ENCODE measurements around the gene SAFB2.

SAFB2 gene

DNA sequence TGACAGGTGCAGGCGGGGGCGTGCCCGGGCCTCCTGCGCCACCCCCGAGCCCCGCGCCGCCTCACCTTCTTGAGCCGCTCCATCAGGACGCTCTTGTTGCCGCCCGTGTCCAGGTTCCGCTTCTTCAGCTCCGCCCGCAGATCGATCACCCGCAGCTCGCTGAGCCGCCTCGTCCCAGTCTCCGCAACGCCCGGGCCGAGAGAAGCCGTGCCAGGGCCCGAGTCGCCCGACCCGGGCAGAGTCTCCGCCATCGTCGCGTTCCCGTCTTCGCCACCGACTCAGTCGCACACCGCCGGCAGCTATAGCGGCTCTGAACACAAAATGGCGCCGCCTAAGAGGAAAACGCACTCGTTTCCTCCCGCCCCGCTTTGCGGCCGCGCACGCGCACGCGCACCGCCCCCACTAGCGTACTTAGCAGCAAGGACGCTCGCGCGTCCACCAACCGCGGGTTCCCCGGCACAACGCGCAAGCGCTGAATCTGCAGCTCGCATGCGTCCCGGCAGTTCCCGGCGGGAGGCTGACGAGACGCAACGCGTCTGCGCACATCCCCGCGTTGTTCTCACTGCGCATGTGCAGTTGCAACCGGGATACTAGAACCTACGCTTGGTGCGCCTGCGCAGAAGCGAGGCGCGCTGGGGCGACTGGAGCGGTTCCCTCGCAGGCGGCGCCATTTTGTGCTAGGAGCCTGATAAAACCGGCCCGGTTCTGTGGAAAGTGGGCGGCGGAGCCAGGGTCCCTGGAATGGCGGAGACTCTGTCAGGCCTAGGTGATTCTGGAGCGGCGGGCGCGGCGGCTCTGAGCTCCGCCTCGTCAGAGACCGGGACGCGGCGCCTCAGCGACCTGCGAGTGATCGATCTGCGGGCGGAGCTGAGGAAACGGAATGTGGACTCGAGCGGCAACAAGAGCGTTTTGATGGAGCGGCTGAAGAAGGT is at the start of gene SAFB2, which contains the start of gene SAFB:
Gene SAFB2 (minus strand): TSS at position 312 of the 932 bp plus-strand sequence. CDS start 61 bp downstream, at position 251.
Gene SAFB (plus strand): TSS at position 619 of the 932 bp plus-strand sequence. CDS start 123 bp downstream, at position 742.
- Histone ChIP-seq H3K4me3 (ENCODE audit: low read length in 2 of 2) (peak within 1 kb of the TSS; percentile 91 to 97), H3K9ac (ENCODE audit: low read length in 2 of 2) (peak within 1 kb of the TSS; percentile 94 to 97), H3K36me3 (ENCODE audit: control insufficient read depth in 2 of 2, insufficient read depth in 2 of 2, low read length in 2 of 2) (peaks cover 27 to 31% of the 10 kb centered on the region in 2 donors), H3K4me1 (ENCODE audit: control insufficient read depth, insufficient read depth, low read length) (peaks cover 48% of the 10 kb centered on the region), H3K9me3 (ENCODE audit: control insufficient read depth in 2 of 2, low read length in 2 of 2) (no peaks in the 10 kb centered on the region), H3K27ac (ENCODE audit: low read length) (peak within 1 kb of the TSS; percentile 96), H3K27me3 (ENCODE audit: control insufficient read depth in 1 of 2, insufficient read depth in 2 of 2, low read length in 2 of 2) (no peaks in the 10 kb centered on the region)

DNA sequence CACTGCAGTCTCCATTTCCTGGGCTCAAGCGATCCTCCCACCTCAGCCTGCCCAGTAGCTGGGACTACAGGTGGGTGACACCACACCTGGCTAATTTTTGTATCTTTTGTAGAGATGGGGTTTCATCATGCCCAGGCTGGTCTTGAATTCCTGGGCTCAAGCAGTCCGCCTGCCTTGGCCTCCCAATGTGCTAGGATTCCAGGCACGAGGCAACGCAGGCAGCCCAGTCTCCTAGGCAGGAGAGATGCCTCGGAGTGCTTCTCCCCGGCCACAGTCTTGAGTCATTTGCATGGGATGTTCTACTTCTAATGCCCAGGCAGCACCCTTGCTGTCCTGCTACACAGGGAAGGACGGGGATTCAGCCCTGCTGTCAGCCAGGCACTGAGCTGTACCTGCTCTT is 49.0 kb upstream of the SAFB2 start:
- Histone ChIP-seq H3K4me3 (ENCODE audit: low read length in 2 of 2) (no peak overlapping the region), H3K9ac (ENCODE audit: low read length in 2 of 2) (no peak overlapping the region), H3K4me1 (ENCODE audit: control insufficient read depth, insufficient read depth, low read length) (no peaks in the 10 kb centered on the region), H3K9me3 (ENCODE audit: control insufficient read depth in 2 of 2, low read length in 2 of 2) (no peaks in the 10 kb centered on the region), H3K36me3 (ENCODE audit: control insufficient read depth in 2 of 2, insufficient read depth in 2 of 2, low read length in 2 of 2) (peaks cover 20 to 24% of the 10 kb centered on the region in 2 donors), H3K27me3 (ENCODE audit: control insufficient read depth in 1 of 2, insufficient read depth in 2 of 2, low read length in 2 of 2) (no peaks in the 10 kb centered on the region), H3K27ac (ENCODE audit: low read length) (no peak overlapping the region)

DNA sequence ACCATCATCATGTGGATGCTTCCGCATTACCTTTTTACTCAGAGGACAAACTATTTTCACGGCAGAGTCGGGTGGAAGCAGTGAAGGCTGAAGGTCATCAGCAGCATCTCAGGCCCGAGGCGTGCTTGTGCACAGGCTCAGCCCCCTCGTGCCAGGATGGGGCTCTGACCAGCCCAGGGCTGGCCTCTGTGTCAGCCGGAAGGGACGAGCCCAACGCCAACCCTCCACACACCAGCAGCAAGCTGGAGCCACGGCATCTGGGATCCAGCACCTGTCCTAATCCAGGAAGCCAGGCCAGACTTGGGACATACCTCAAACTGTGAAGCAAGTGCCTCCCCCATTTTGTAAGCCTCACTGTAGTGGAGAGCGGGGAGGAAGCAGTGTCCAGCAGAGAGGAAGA is 46.6 kb upstream of the SAFB2 start:
- no peak overlapping the region for H3K27ac ChIP-seq (ENCODE audit: low read length)
- no peaks in the 10 kb centered on the region for H3K4me1 ChIP-seq (ENCODE audit: control insufficient read depth, insufficient read depth, low read length)
- no peak overlapping the region for H3K4me3 ChIP-seq (ENCODE audit: low read length in 2 of 2)
- H3K36me3 ChIP-seq (ENCODE audit: control insufficient read depth in 2 of 2, insufficient read depth in 2 of 2, low read length in 2 of 2): peaks cover 42 to 47% of the 10 kb centered on the region in 2 donors
- no peaks in the 10 kb centered on the region for H3K9me3 ChIP-seq (ENCODE audit: control insufficient read depth in 2 of 2, low read length in 2 of 2)
- H3K27me3 ChIP-seq (ENCODE audit: control insufficient read depth in 1 of 2, insufficient read depth in 2 of 2, low read length in 2 of 2): no peaks in the 10 kb centered on the region
- no peak overlapping the region for H3K9ac ChIP-seq (ENCODE audit: low read length in 2 of 2)

DNA sequence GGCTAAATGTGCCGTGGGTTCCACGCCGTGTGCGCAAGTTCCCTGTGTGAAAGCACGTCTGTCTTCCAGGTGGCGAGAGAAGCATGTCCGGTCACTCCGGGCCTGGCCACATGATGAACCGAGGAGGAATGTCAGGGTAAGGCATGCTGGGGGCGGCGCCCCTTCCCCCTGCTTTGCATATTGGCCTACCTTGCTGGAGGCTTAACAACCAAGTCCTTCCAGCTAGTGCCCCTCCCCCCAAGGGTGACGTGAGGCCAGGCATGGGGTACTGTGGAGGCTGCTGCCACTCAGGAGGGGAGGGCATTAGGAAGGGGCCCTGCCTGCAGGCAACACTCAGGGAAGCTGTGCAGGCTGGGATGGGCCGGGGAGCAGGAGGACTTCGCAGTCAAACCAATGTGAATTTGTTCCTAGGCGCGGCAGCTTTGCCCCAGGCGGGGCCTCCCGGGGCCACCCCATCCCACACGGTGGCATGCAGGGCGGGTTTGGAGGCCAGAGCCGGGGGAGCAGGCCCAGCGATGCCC is 45.2 kb upstream of the SAFB2 start:
- Histone ChIP-seq H3K27ac (ENCODE audit: low read length) (no peak overlapping the region), H3K27me3 (ENCODE audit: control insufficient read depth in 1 of 2, insufficient read depth in 2 of 2, low read length in 2 of 2) (no peaks in the 10 kb centered on the region), H3K4me3 (ENCODE audit: low read length in 2 of 2) (no peak overlapping the region), H3K4me1 (ENCODE audit: control insufficient read depth, insufficient read depth, low read length) (no peaks in the 10 kb centered on the region), H3K9ac (ENCODE audit: low read length in 2 of 2) (no peak overlapping the region), H3K36me3 (ENCODE audit: control insufficient read depth in 2 of 2, insufficient read depth in 2 of 2, low read length in 2 of 2) (peaks cover 55 to 56% of the 10 kb centered on the region in 2 donors), H3K9me3 (ENCODE audit: control insufficient read depth in 2 of 2, low read length in 2 of 2) (no peaks in the 10 kb centered on the region)

- H3K9me3 ChIP-seq (ENCODE audit: control insufficient read depth in 2 of 2, low read length in 2 of 2): no peaks in the 10 kb centered on the region
- H3K27me3 ChIP-seq (ENCODE audit: control insufficient read depth in 1 of 2, insufficient read depth in 2 of 2, low read length in 2 of 2): no peaks in the 10 kb centered on the region
- no peaks in the 10 kb centered on the region for H3K4me1 ChIP-seq (ENCODE audit: control insufficient read depth, insufficient read depth, low read length)
- H3K36me3 ChIP-seq (ENCODE audit: control insufficient read depth in 2 of 2, insufficient read depth in 2 of 2, low read length in 2 of 2): peaks cover 55 to 60% of the 10 kb centered on the region in 2 donors
- no peak overlapping the region for H3K4me3 ChIP-seq (ENCODE audit: low read length in 2 of 2)
- H3K9ac ChIP-seq (ENCODE audit: low read length in 2 of 2): no peak overlapping the region
- H3K27ac ChIP-seq (ENCODE audit: low read length): no peak overlapping the region
Measured at GRCh38 chr19:5666921-5667610, 44.5 kb upstream of the SAFB2 start.

DNA sequence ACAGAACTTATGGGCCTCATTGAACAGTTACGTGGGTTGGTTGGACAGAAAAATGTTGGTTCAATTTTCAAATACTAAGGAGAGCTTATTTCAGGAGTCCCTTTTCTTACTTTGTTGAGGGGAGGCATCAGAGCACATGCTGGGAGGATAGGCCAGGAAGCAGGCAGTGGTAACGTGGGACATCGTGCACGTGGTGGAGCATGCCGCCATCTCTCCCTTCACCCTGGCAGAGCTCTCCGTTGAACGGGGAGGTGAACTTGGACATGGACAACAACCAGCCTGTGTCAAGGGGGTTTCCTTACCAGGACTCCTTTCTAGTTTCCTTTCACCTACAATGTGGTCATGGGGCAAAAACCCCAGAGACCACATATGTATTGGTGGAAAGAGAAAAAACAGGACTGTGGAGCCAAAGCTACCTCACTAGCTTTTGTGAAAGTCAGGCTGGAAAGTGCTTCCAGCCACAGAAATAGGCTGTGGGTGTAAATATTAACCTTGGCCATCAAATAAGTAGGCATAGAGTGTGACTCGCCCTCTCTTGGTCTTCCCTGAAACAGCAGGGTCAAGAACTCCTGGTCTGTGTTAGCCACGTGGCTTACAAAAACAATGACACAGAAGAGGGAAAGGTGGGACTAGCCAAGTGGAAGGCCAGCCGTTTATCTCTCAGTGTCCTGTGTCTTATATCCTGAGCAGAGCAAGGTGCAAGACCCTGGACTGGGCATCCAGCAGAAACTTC is 43.4 kb upstream of the SAFB2 start:
- Histone ChIP-seq H3K36me3 (ENCODE audit: control insufficient read depth in 2 of 2, insufficient read depth in 2 of 2, low read length in 2 of 2) (peaks cover 62 to 69% of the 10 kb centered on the region in 2 donors), H3K27me3 (ENCODE audit: control insufficient read depth in 1 of 2, insufficient read depth in 2 of 2, low read length in 2 of 2) (no peaks in the 10 kb centered on the region), H3K9me3 (ENCODE audit: control insufficient read depth in 2 of 2, low read length in 2 of 2) (no peaks in the 10 kb centered on the region), H3K4me3 (ENCODE audit: low read length in 2 of 2) (no peak overlapping the region), H3K27ac (ENCODE audit: low read length) (no peak overlapping the region), H3K9ac (ENCODE audit: low read length in 2 of 2) (no peak overlapping the region), H3K4me1 (ENCODE audit: control insufficient read depth, insufficient read depth, low read length) (no peaks in the 10 kb centered on the region)

- no peak overlapping the region for H3K4me3 ChIP-seq (ENCODE audit: low read length in 2 of 2)
- no peak overlapping the region for H3K27ac ChIP-seq (ENCODE audit: low read length)
- H3K4me1 ChIP-seq (ENCODE audit: control insufficient read depth, insufficient read depth, low read length): no peaks in the 10 kb centered on the region
- H3K27me3 ChIP-seq (ENCODE audit: control insufficient read depth in 1 of 2, insufficient read depth in 2 of 2, low read length in 2 of 2): no peaks in the 10 kb centered on the region
- H3K36me3 ChIP-seq (ENCODE audit: control insufficient read depth in 2 of 2, insufficient read depth in 2 of 2, low read length in 2 of 2): peaks cover 69 to 80% of the 10 kb centered on the region in 2 donors
- no peaks in the 10 kb centered on the region for H3K9me3 ChIP-seq (ENCODE audit: control insufficient read depth in 2 of 2, low read length in 2 of 2)
- no peak overlapping the region for H3K9ac ChIP-seq (ENCODE audit: low read length in 2 of 2)
Measured at GRCh38 chr19:5664515-5664914, 41.9 kb upstream of the SAFB2 start.

GRCh38 chr19:5663904-5664303 is 41.3 kb upstream of the SAFB2 start:
- Histone ChIP-seq H3K4me3 (ENCODE audit: low read length in 2 of 2) (no peak overlapping the region), H3K27ac (ENCODE audit: low read length) (no peak overlapping the region), H3K27me3 (ENCODE audit: control insufficient read depth in 1 of 2, insufficient read depth in 2 of 2, low read length in 2 of 2) (no peaks in the 10 kb centered on the region), H3K9ac (ENCODE audit: low read length in 2 of 2) (no peak overlapping the region), H3K36me3 (ENCODE audit: control insufficient read depth in 2 of 2, insufficient read depth in 2 of 2, low read length in 2 of 2) (peaks cover 63 to 77% of the 10 kb centered on the region in 2 donors), H3K4me1 (ENCODE audit: control insufficient read depth, insufficient read depth, low read length) (no peaks in the 10 kb centered on the region), H3K9me3 (ENCODE audit: control insufficient read depth in 2 of 2, low read length in 2 of 2) (no peaks in the 10 kb centered on the region)

GRCh38 chr19:5661483-5661882 is 38.9 kb upstream of the SAFB2 start:
- Histone ChIP-seq H3K9me3 (ENCODE audit: control insufficient read depth in 2 of 2, low read length in 2 of 2) (no peaks in the 10 kb centered on the region), H3K9ac (ENCODE audit: low read length in 2 of 2) (no peak overlapping the region), H3K27ac (ENCODE audit: low read length) (no peak overlapping the region), H3K36me3 (ENCODE audit: control insufficient read depth in 2 of 2, insufficient read depth in 2 of 2, low read length in 2 of 2) (peaks cover 61 to 73% of the 10 kb centered on the region in 2 donors), H3K27me3 (ENCODE audit: control insufficient read depth in 1 of 2, insufficient read depth in 2 of 2, low read length in 2 of 2) (no peaks in the 10 kb centered on the region), H3K4me1 (ENCODE audit: control insufficient read depth, insufficient read depth, low read length) (no peaks in the 10 kb centered on the region), H3K4me3 (ENCODE audit: low read length in 2 of 2) (no peak overlapping the region)

- Histone ChIP-seq H3K4me1 (ENCODE audit: control insufficient read depth, insufficient read depth, low read length) (no peaks in the 10 kb centered on the region), H3K9me3 (ENCODE audit: control insufficient read depth in 2 of 2, low read length in 2 of 2) (no peaks in the 10 kb centered on the region), H3K36me3 (ENCODE audit: control insufficient read depth in 2 of 2, insufficient read depth in 2 of 2, low read length in 2 of 2) (peaks cover 69 to 73% of the 10 kb centered on the region in 2 donors), H3K4me3 (ENCODE audit: low read length in 2 of 2) (no peak overlapping the region), H3K9ac (ENCODE audit: low read length in 2 of 2) (no peak overlapping the region), H3K27ac (ENCODE audit: low read length) (no peak overlapping the region), H3K27me3 (ENCODE audit: control insufficient read depth in 1 of 2, insufficient read depth in 2 of 2, low read length in 2 of 2) (no peaks in the 10 kb centered on the region)
Measured at GRCh38 chr19:5655412-5655811, 32.8 kb upstream of the SAFB2 start.

Measured in stomach smooth muscle (tissue), 2 donors.